Thoracic aorta (tissue), 2 donors: ENCODE data around the gene SHD. TPM values are rescaled to one million over a fixed set of nuclear protein-coding genes. Genes with fewer than 3 reads are reported as not detected.
A peak's percentile ranks its signal among the peaks of the same experiment; 100 is the strongest.
"Not testable (repeated sequence)": the region's sequence is repeated elsewhere in the genome, so short reads cannot be mapped to it uniquely, and the experiment has no call there.

Source experiments
- ATAC-seq: fragments of 150-250 bp; one replicate; pipeline ENCODE4 v1.8.0; 2017; ENCODE audit warnings: low read depth; ENCODE audit not compliant: insufficient number of reproducible peaks, low FRiP score
- DNase-seq: peaks from one replicate; pipeline ENCODE4 v3.0.0-alpha.2; 2020; ENCODE audit warnings: low spot score
- H3K27ac ChIP-seq, 2 donors: fragments of 200-600 bp; sonication (generic); 1 replicate in 1 of 2; 2 replicates in 1 of 2; pipeline ENCODE4 v1.5.1; 2016; ENCODE audit warnings: mild to moderate bottlenecking in 2 of 2, moderate library complexity in 2 of 2
- H3K27me3 ChIP-seq: fragments of 200-600 bp; sonication (generic); replicated peaks from 2 replicates; pipeline ENCODE4 v1.6.0; 2016; ENCODE audit warnings: mild to moderate bottlenecking; ENCODE audit not compliant: insufficient read depth
- H3K36me3 ChIP-seq: fragments of 200-600 bp; sonication (generic); one replicate; pipeline ENCODE4 v1.5.1; 2016
- H3K4me1 ChIP-seq, 2 donors: fragments of 200-600 bp; sonication (generic); 1 replicate in 1 of 2; 2 replicates in 1 of 2; pipeline versions ENCODE4 v1.5.1 to v1.6.0; 2016; ENCODE audit warnings: low read depth in 2 of 2, mild to moderate bottlenecking in 1 of 2; ENCODE audit not compliant: control insufficient read depth in 1 of 2
- H3K4me3 ChIP-seq: fragments of 200-600 bp; sonication (generic); 2 replicates; pipeline ENCODE4 v1.5.1; 2016; ENCODE audit warnings: mild to moderate bottlenecking
- H3K9me3 ChIP-seq: fragments of 200-600 bp; sonication (generic); 2 replicates; pipeline ENCODE4 v1.5.1; 2016
- CTCF ChIP-seq: fragments of 200-600 bp; sonication (generic); IDR thresholded peaks from one replicate; pipeline ENCODE4 v1.5.1; 2019; ENCODE audit warnings: antibody characterized with exemption
- total RNA-seq, 2 donors: library from RNA; depleted of rRNA; stranded (reverse); fragments of >200 nt; gene quantifications; one replicate each; pipeline versions ENCODE4 v1.1.0 to v1.2.3, GENCODE V29; 2016

The SHD gene
- total RNA-seq, 2 donors from 2014 or later, result not detected

GRCh38 chr19:4234142-4234861 is 44.8 kb upstream of the SHD start:
- H3K27me3 ChIP-seq, result no peaks in the 10 kb centered on the region
- DNase-seq (no peak), ATAC-seq (no peak)
- H3K4me1 ChIP-seq, result no peaks in the 10 kb centered on the region
- H3K27ac ChIP-seq, result no peak overlapping the region
- no peaks in the 10 kb centered on the region for H3K36me3 ChIP-seq
- TF ChIP-seq CTCF, result no peak
- no peak overlapping the region for H3K4me3 ChIP-seq
- H3K9me3 ChIP-seq, result no peaks in the 10 kb centered on the region

- ATAC-seq (no peak), DNase-seq (no peak)
- H3K9me3 ChIP-seq, result no peaks in the 10 kb centered on the region
- no peaks in the 10 kb centered on the region for H3K4me1 ChIP-seq
- TF ChIP-seq CTCF, result no peak
- H3K4me3 ChIP-seq, result no peak overlapping the region
- H3K27ac ChIP-seq, result no peak overlapping the region
- H3K36me3 ChIP-seq, result no peaks in the 10 kb centered on the region
- no peaks in the 10 kb centered on the region for H3K27me3 ChIP-seq
Observed at GRCh38 chr19:4234862-4235201, 44.2 kb upstream of the SHD start.

GRCh38 chr19:4237510-4237909 is 41.6 kb upstream of the SHD start:
- not testable (repeated sequence) for H3K4me3 ChIP-seq, ATAC-seq, H3K27ac ChIP-seq, H3K36me3 ChIP-seq, H3K9me3 ChIP-seq, H3K27me3 ChIP-seq, H3K4me1 ChIP-seq, DNase-seq

GRCh38 chr19:4238831-4239230 is 40.2 kb upstream of the SHD start:
- ATAC-seq (no peak), DNase-seq (no peak)
- TF ChIP-seq CTCF, result no peak
- Histone ChIP-seq H3K4me1 (no peaks in the 10 kb centered on the region), H3K4me3 (no peak overlapping the region), H3K36me3 (no peaks in the 10 kb centered on the region), H3K27me3 (no peaks in the 10 kb centered on the region), H3K9me3 (no peaks in the 10 kb centered on the region), H3K27ac (no peak overlapping the region)

- Histone ChIP-seq H3K4me3 (no peak overlapping the region), H3K36me3 (no peaks in the 10 kb centered on the region), H3K4me1 (peaks cover 0 to 5% of the 10 kb centered on the region in 2 donors), H3K9me3 (no peaks in the 10 kb centered on the region), H3K27me3 (no peaks in the 10 kb centered on the region), H3K27ac (peak overlapping the region in 1 of 2 donors; percentile 35)
- TF ChIP-seq CTCF, result no peak
- no peak for ATAC-seq
- no peak for DNase-seq
Observed at GRCh38 chr19:4241824-4242430, 37.1 kb upstream of the SHD start.

- not testable (repeated sequence) for H3K4me3 ChIP-seq, H3K9me3 ChIP-seq, DNase-seq, H3K27me3 ChIP-seq, ATAC-seq
- peaks cover 19% of the 10 kb centered on the region for H3K36me3 ChIP-seq
- H3K4me1 ChIP-seq, result peaks cover 4 to 12% of the 10 kb centered on the region in 2 donors
- peak overlapping the region in 1 of 2 donors; percentile 99 for H3K27ac ChIP-seq
Observed at GRCh38 chr19:4245938-4246337, 33.1 kb upstream of the SHD start.
